ENCODE data around the gene PMVK. TPM values are rescaled to one million over a fixed set of nuclear protein-coding genes. Genes with fewer than 3 reads are reported as not detected.

The PMVK gene
- total and polyA plus RNA-seq, 10 of the 15 experiments (the other 5 are each of a cell fraction or from before 2014, with no cell fraction given): 6.0 to 121 (median 49.4) TPM

- TF ChIP-seq NFXL1 (IDR thresholded peaks at IDR 0.05; ENCODE audit: borderline replicate concordance) (no peak), JUND (IDR thresholded peaks at IDR 0.05; ENCODE audit: low read depth, low read length) (no peak), CREB1 (IDR thresholded peaks at IDR 0.05; ENCODE audit: low read depth) (peak; percentile 86), NR2C2 (IDR thresholded peaks at IDR 0.05; ENCODE audit: borderline replicate concordance, control insufficient read depth, insufficient read length, low read depth) (no peak), RUNX3 (IDR thresholded peaks at IDR 0.05; ENCODE audit: low read length) (0 out of 2 replicates have a peak, but pooled peaks have one; percentile 15), NFYA (IDR thresholded peaks at IDR 0.05; ENCODE audit: borderline replicate concordance, low read depth, low read length) (peak; percentile 92), NR2F1 (conservative IDR thresholded peaks at IDR 0.05) (peak; percentile 100), ASH2L (IDR thresholded peaks at IDR 0.05; ENCODE audit: borderline replicate concordance, low read depth) (no peak), NR2C1 (IDR thresholded peaks at IDR 0.05) (peak; percentile 98), CHD2 (IDR thresholded peaks at IDR 0.05; ENCODE audit: borderline replicate concordance, low read depth, low read length) (peak; percentile 97), SUPT20H (IDR thresholded peaks at IDR 0.05; ENCODE audit: borderline replicate concordance, control insufficient read depth, low read depth, low read length) (no peak), NRF1 (conservative IDR thresholded peaks at IDR 0.05; ENCODE audit: low read depth, low read length) (no peak; the same call in 1 of the 2 replicates), EED (IDR thresholded peaks at IDR 0.05; ENCODE audit: low read depth) (no peak), ZBTB4 (CRISPR knock-in tag; IDR thresholded peaks at IDR 0.05) (no peak), MAX (IDR thresholded peaks at IDR 0.05; ENCODE audit: low read depth, low read length) (peak; percentile 98), ZZZ3 (IDR thresholded peaks at IDR 0.05; ENCODE audit: control insufficient read depth, insufficient read length, low read depth) (no peak), HDAC6 (IDR thresholded peaks at IDR 0.05; ENCODE audit: unreplicated experiment) (no peak), STAT3 (IDR thresholded peaks at IDR 0.05; ENCODE audit: low read depth, low read length) (no peak), RFX5 (IDR thresholded peaks at IDR 0.05; ENCODE audit: low read depth, low read length) (peak; percentile 61; the same call in 1 of the 2 replicates), NBN (IDR thresholded peaks at IDR 0.05) (peak; percentile 92), ZNF384 (IDR thresholded peaks at IDR 0.05; ENCODE audit: borderline replicate concordance, low read depth, low read length) (no peak)
- TF ChIP-seq, protein P1, sequence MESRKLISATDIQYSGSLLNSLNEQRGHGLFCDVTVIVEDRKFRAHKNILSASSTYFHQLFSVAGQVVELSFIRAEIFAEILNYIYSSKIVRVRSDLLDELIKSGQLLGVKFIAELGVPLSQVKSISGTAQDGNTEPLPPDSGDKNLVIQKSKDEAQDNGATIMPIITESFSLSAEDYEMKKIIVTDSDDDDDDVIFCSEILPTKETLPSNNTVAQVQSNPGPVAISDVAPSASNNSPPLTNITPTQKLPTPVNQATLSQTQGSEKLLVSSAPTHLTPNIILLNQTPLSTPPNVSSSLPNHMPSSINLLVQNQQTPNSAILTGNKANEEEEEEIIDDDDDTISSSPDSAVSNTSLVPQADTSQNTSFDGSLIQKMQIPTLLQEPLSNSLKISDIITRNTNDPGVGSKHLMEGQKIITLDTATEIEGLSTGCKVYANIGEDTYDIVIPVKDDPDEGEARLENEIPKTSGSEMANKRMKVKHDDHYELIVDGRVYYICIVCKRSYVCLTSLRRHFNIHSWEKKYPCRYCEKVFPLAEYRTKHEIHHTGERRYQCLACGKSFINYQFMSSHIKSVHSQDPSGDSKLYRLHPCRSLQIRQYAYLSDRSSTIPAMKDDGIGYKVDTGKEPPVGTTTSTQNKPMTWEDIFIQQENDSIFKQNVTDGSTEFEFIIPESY (IDR thresholded peaks at IDR 0.05): no peak
- TF ChIP-seq, protein P2, sequence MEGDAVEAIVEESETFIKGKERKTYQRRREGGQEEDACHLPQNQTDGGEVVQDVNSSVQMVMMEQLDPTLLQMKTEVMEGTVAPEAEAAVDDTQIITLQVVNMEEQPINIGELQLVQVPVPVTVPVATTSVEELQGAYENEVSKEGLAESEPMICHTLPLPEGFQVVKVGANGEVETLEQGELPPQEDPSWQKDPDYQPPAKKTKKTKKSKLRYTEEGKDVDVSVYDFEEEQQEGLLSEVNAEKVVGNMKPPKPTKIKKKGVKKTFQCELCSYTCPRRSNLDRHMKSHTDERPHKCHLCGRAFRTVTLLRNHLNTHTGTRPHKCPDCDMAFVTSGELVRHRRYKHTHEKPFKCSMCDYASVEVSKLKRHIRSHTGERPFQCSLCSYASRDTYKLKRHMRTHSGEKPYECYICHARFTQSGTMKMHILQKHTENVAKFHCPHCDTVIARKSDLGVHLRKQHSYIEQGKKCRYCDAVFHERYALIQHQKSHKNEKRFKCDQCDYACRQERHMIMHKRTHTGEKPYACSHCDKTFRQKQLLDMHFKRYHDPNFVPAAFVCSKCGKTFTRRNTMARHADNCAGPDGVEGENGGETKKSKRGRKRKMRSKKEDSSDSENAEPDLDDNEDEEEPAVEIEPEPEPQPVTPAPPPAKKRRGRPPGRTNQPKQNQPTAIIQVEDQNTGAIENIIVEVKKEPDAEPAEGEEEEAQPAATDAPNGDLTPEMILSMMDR (IDR thresholded peaks at IDR 0.05 in 2 of 3, conservative IDR thresholded peaks at IDR 0.05 in 1 of 3; ENCODE audit: control insufficient read depth in 2 of 3, extremely low read depth in 1 of 3, insufficient read depth in 1 of 3, low read depth in 3 of 3, low read length in 3 of 3): no peak
These were observed 37.7 kb upstream of the PMVK start, which contains the start of gene CKS1B (continued) for GRCh38 chr1:154974102-154974807.
